SK-N-SH (cell line): ENCODE data around the gene CENPS. TPM values are rescaled to one million over a fixed set of nuclear protein-coding genes. Genes with fewer than 3 reads are reported as not detected.
A peak's percentile ranks its signal among the peaks of the same experiment; 100 is the strongest.

Source experiments
- CTCF ChIA-PET: fragments of 300-600, 350-600 bp; formaldehyde crosslinking; extraction: SDS; loops from one replicate; lab custom pipeline; 2021; lab: Yijun Ruan, JAX
- POLR2A ChIA-PET: fragments of 350-600 bp; sonication (Branson Sonifier 250); formaldehyde crosslinking; extraction: SDS; loops from one replicate; lab custom pipeline; 2020; ENCODE audit warnings: antibody characterized with exemption, inconsistent platforms; lab: Yijun Ruan, JAX
- DNase-seq: peaks from one replicate; pipeline ENCODE4 v3.0.0; 2012
- H2AFZ ChIP-seq: fragments of 200-600 bp; sonication (generic); 2 replicates; pipeline ENCODE4 v1.8.1; 2016; ENCODE audit warnings: antibody characterized with exemption, mild to moderate bottlenecking, low read depth
- H3F3A ChIP-seq: fragments of 200-600 bp; sonication (generic); replicated peaks from 2 replicates; pipeline ENCODE3; 2016; ENCODE audit warnings: antibody characterized with exemption, mild to moderate bottlenecking; ENCODE audit not compliant: insufficient read depth
- H3K27ac ChIP-seq, 2 experiments: fragments of 200-500 bp in 1 of 2; fragments of 200-600 bp in 1 of 2; sonication (Bioruptor generic) in 1 of 2; sonication (generic), shearing (Covaris generic) in 1 of 2; 2 replicates each; pipeline versions ENCODE4 v1.5.1 to v1.6.1; 2014 to 2016; ENCODE audit warnings: low read depth in 2 of 2, inconsistent platforms in 1 of 2, low read length in 1 of 2, mild to moderate bottlenecking in 1 of 2, mixed read lengths in 1 of 2
- H3K27me3 ChIP-seq: fragments of 200-600 bp; sonication (generic), shearing (Covaris generic); 2 replicates; pipeline ENCODE4 v1.6.1; 2016; ENCODE audit warnings: mixed run types; ENCODE audit not compliant: insufficient read depth
- H3K36me3 ChIP-seq, 2 experiments: fragments of 200-500 bp in 1 of 2; fragments of 200-600 bp in 1 of 2; sonication (Bioruptor generic) in 1 of 2; sonication (generic) in 1 of 2; replicated peaks in 1 of 2; 2 replicates each; pipeline versions ENCODE3 to v1.5.1; 2014 to 2016; ENCODE audit warnings: low read length in 1 of 2, mild to moderate bottlenecking in 1 of 2; ENCODE audit not compliant: insufficient read depth in 2 of 2, control insufficient read depth in 1 of 2
- H3K4me1 ChIP-seq, 2 experiments: fragments of 200-500 bp in 1 of 2; fragments of 200-600 bp in 1 of 2; sonication (Bioruptor generic) in 1 of 2; sonication (generic), shearing (Covaris generic) in 1 of 2; 2 replicates each; pipeline versions ENCODE4 v1.5.1 to v1.6.1; 2014 to 2016; ENCODE audit warnings: low read depth in 1 of 2, low read length in 1 of 2, mixed run types in 1 of 2; ENCODE audit not compliant: insufficient read depth in 2 of 2, control insufficient read depth in 1 of 2
- H3K4me2 ChIP-seq: fragments of 200-600 bp; sonication (generic), shearing (Covaris generic); 2 replicates; pipeline ENCODE4 v1.6.1; 2017; ENCODE audit warnings: mixed run types
- H3K4me3 ChIP-seq, 2 experiments: fragments of 200-500 bp in 1 of 2; fragments of 200-600 bp in 1 of 2; sonication (Bioruptor generic) in 1 of 2; sonication (generic), shearing (Covaris generic) in 1 of 2; 2 replicates each; pipeline versions ENCODE4 v1.5.1 to v1.8.1; 2014 to 2016; ENCODE audit warnings: low read depth in 2 of 2, inconsistent platforms in 1 of 2, low read length in 1 of 2, mild to moderate bottlenecking in 1 of 2, mixed read lengths in 1 of 2, moderate library complexity in 1 of 2
- H3K79me2 ChIP-seq: fragments of 200-600 bp; sonication (generic); 2 replicates; pipeline ENCODE4 v1.8.1; 2017; ENCODE audit warnings: mild to moderate bottlenecking; ENCODE audit not compliant: insufficient read depth
- H3K9ac ChIP-seq: fragments of 200-600 bp; sonication (generic); 2 replicates; pipeline ENCODE4 v1.6.1; 2017; ENCODE audit warnings: mixed run types
- H3K9me2 ChIP-seq: fragments of 200-600 bp; sonication (generic); 2 replicates; pipeline ENCODE4 v1.6.1; 2017; ENCODE audit warnings: mixed run types
- H3K9me3 ChIP-seq: fragments of 200-600 bp; sonication (generic); 2 replicates; pipeline ENCODE4 v1.6.1; 2017; ENCODE audit warnings: mixed run types, mild to moderate bottlenecking, moderate library complexity
- H4K20me1 ChIP-seq: fragments of 200-600 bp; sonication (generic); 2 replicates; pipeline ENCODE4 v1.6.1; 2017; ENCODE audit warnings: mild to moderate bottlenecking, mixed run types; ENCODE audit not compliant: insufficient read depth
- CTCF ChIP-seq: fragments of 200-600 bp; sonication (generic); IDR thresholded peaks from 2 replicates; pipeline ENCODE4 v1.6.1; 2017; ENCODE audit warnings: antibody characterized with exemption, mild to moderate bottlenecking, moderate library complexity
- ELF1 ChIP-seq: IDR thresholded peaks from 2 replicates; pipeline ENCODE4 v1.4.0; 2012
- FOXJ3 ChIP-seq: sonication (generic); formaldehyde crosslinking; IDR thresholded peaks from 2 replicates; pipeline ENCODE4 v1.5.1; 2020; ENCODE audit warnings: mild to moderate bottlenecking, missing genetic modification reagents
- FOXM1 ChIP-seq: IDR thresholded peaks from 2 replicates; pipeline ENCODE4 v1.4.0; 2012; ENCODE audit warnings: low read depth, mild to moderate bottlenecking
- MXI1 ChIP-seq: IDR thresholded peaks from 2 replicates; pipeline ENCODE4 v1.6.1; 2012; ENCODE audit warnings: mild to moderate bottlenecking, low read depth, low read length, improper control_type of control experiment
- NRF1 ChIP-seq: IDR thresholded peaks from 2 replicates; pipeline ENCODE4 v1.6.1; 2012; ENCODE audit warnings: low read depth, mild to moderate bottlenecking, low read length
- RCOR1 ChIP-seq: fragments of 150-350 bp; IDR thresholded peaks from 2 replicates; pipeline ENCODE4 v1.6.1; 2017; ENCODE audit warnings: antibody characterized with exemption, low read length
- RFX5 ChIP-seq: IDR thresholded peaks from 2 replicates; pipeline ENCODE4 v1.6.1; 2012; ENCODE audit warnings: mild to moderate bottlenecking, improper control_type of control experiment, low read length
- SIN3A ChIP-seq: IDR thresholded peaks from 2 replicates; pipeline ENCODE4 v1.6.1; 2012; ENCODE audit warnings: low read depth, mild to moderate bottlenecking, low read length, moderate library complexity, borderline replicate concordance
- TAF1 ChIP-seq: IDR thresholded peaks from 2 replicates; pipeline ENCODE4 v1.6.1; 2012; ENCODE audit warnings: low read depth, mild to moderate bottlenecking, low read length, moderate library complexity, borderline replicate concordance
- USF1 ChIP-seq: IDR thresholded peaks from 2 replicates; pipeline ENCODE4 v1.4.0; 2012; ENCODE audit warnings: low read depth, borderline replicate concordance
- USF2 ChIP-seq: fragments of 150-350 bp; IDR thresholded peaks from 2 replicates; pipeline ENCODE4 v1.6.1; 2017; ENCODE audit warnings: antibody characterized with exemption, low read length, low read depth, borderline replicate concordance
- WGBS: methylation state at CpG from one replicate; pipeline ENCODE4 v1.1.6; 2017; ENCODE audit warnings: low lambda C conversion rate; 5-methylcytosine and 5-hydroxymethylcytosine counted together
- polyA plus RNA-seq, 3 experiments: library from polyadenylated mRNA; depleted of rRNA; stranded (reverse); fragments of >200 nt; gene quantifications; 2 replicates each; pipeline ENCODE4 v1.2.3, GENCODE V29; 2012

CENPS gene
- polyA plus RNA-seq, 1 of the 3 experiments (the other 2 are of a cell fraction) = 20.0 TPM

GRCh38 chr1:10470043-10470442, 39.8 kb downstream of the CENPS start (continued):
- no peak for TF ChIP-seq TAF1

- peak; percentile 44 for DNase-seq
- Histone ChIP-seq H3F3A (peaks cover 7% of the 10 kb centered on the region), H2AFZ (peak overlapping the region; percentile 78), H3K9me2 (no peaks in the 10 kb centered on the region), H3K36me3 (peaks cover 9 to 16% of the 10 kb centered on the region in 2 experiments), H4K20me1 (no peaks in the 10 kb centered on the region; the same call in 1 of the 2 replicates)
- TF ChIP-seq NRF1 (no peak), FOXM1 (no peak), RCOR1 (no peak), MXI1 (no peak), RFX5 (no peak), ELF1 (no peak), FOXJ3 (no peak), SIN3A (no peak), CTCF (no peak), USF2 (no peak), USF1 (no peak)
- TF ChIP-seq, all 33 proteins: peak for 0
- Histone ChIP-seq H3K27ac (peak overlapping the region; percentile 50 to 72; a peak in 3 of 4 replicates), H3K79me2 (peaks cover 41% of the 10 kb centered on the region), H3K27me3 (no peaks in the 10 kb centered on the region), H3K4me2 (peak overlapping the region; percentile 82), H3K4me1 (peaks cover 8 to 13% of the 10 kb centered on the region in 2 experiments; a peak in 3 of 4 replicates), H3K4me3 (peak overlapping the region; percentile 70 to 85), H3K9me3 (no peaks in the 10 kb centered on the region), H3K9ac (peak overlapping the region; percentile 71)
- 3% methylated on average over 21 of the region's 23 CpGs for WGBS
- ChIA-PET CTCF (interaction anchor here (0.8 to 2.1 kb wide), 4 partner anchors 16 to 41 kb away, joined by 3 to 7 read pairs (median 4); partner anchors contain the start of gene CENPS), POLR2A (no interaction called here)
These were observed 41.4 kb downstream of the CENPS start for GRCh38 chr1:10471411-10472219.
